Measurements from ENCODE around the gene USP10.

- no peak for TF ChIP-seq CTCF (IDR thresholded peaks at IDR 0.05; ENCODE audit: low read depth, low read length, missing input control)
- TF ChIP-seq SP1 (IDR thresholded peaks at IDR 0.05) = no peak
- TF ChIP-seq RAD21 (IDR thresholded peaks at IDR 0.05) = no peak
- TF ChIP-seq EGR1 (IDR thresholded peaks at IDR 0.05; ENCODE audit: low read depth in 2 of 2) = no peak
- no peak for TF ChIP-seq REST (IDR thresholded peaks at IDR 0.05)
- no peak for TF ChIP-seq JUND (IDR thresholded peaks at IDR 0.05)
- TF ChIP-seq HNF4G (IDR thresholded peaks at IDR 0.05) = no peak
- TF ChIP-seq GABPA (IDR thresholded peaks at IDR 0.05 in 1 of 2, conservative IDR thresholded peaks at IDR 0.05 in 1 of 2) = no peak
- TF ChIP-seq TAF1 (conservative IDR thresholded peaks at IDR 0.05) = no peak
- TF ChIP-seq ATF3 (IDR thresholded peaks at IDR 0.05) = no peak
- no peak for TF ChIP-seq MAX (IDR thresholded peaks at IDR 0.05)
- TF ChIP-seq RXRA (IDR thresholded peaks at IDR 0.05) = no peak
These were observed 9.8 kb downstream of the USP10 start for GRCh38 chr16:84709609-84710008.

Data from liver (tissue), 3 donors.